Caco-2 (cell line): ENCODE measurements around the gene LGALS14. TPM values are rescaled to one million over a fixed set of nuclear protein-coding genes. Genes with fewer than 3 reads are reported as not detected.
"Not testable (repeated sequence)": the region's sequence is repeated elsewhere in the genome, so short reads cannot be mapped to it uniquely, and the experiment has no call there.

ENCODE experiments used
- BruUV-seq: library from RNA; stranded (reverse); fragments of 400-500 nt; replicated peaks from 2 replicates; lab custom pipeline; 2021; lab: Mats Ljungman, UMichigan
- CTCF ChIA-PET: fragments of 300-600 bp; sonication (Branson Sonifier 250); formaldehyde crosslinking; loops from one replicate; lab custom pipeline; 2022; ENCODE audit warnings: antibody characterized with exemption; lab: Charles Lee
- POLR2A ChIA-PET: fragments of 300-600 bp; sonication (Branson Sonifier 250); formaldehyde crosslinking; loops from one replicate; lab custom pipeline; 2022; ENCODE audit warnings: antibody characterized with exemption; lab: Charles Lee
- DNase-seq, 2 experiments: peaks; one replicate each; pipeline versions ENCODE4 v3.0.0 to v3.0.0-alpha.2; 2020 to 2022
- H3K27me3 ChIP-seq: replicated peaks from 2 replicates; pipeline ENCODE4 v1.6.0; 2011; ENCODE audit warnings: low read length; ENCODE audit not compliant: control insufficient read depth, insufficient read depth
- H3K36me3 ChIP-seq: 2 replicates; pipeline ENCODE4 v1.5.1; 2011; ENCODE audit warnings: low read length; ENCODE audit not compliant: control insufficient read depth, insufficient read depth
- H3K4me1 ChIP-seq: fragments of 250-450 bp; sonication (Bioruptor Pico); 2 replicates; pipeline ENCODE4 v1.5.1; 2020; ENCODE audit warnings: mild to moderate bottlenecking
- H3K4me3 ChIP-seq: 2 replicates; pipeline ENCODE4 v1.5.1; 2011; ENCODE audit warnings: low read depth, mild to moderate bottlenecking, control low read depth, low read length
- H3K9me3 ChIP-seq: fragments of 250-450 bp; sonication (Bioruptor Pico); 2 replicates; pipeline ENCODE4 v1.5.1; 2020; ENCODE audit warnings: mild to moderate bottlenecking, moderate library complexity
- H3K27ac Mint-ChIP-seq: one replicate; pipeline ENCODE4 v1.8.0; 2022; ENCODE audit warnings: mixed read lengths; ENCODE audit not compliant: unreplicated experiment
- H3K27me3 Mint-ChIP-seq: one replicate; pipeline ENCODE4 v1.8.0; 2022; ENCODE audit warnings: mixed read lengths; ENCODE audit not compliant: insufficient read depth, unreplicated experiment
- H3K36me3 Mint-ChIP-seq: one replicate; pipeline ENCODE4 v1.8.0; 2022; ENCODE audit warnings: mild to moderate bottlenecking, mixed read lengths; ENCODE audit not compliant: insufficient read depth, unreplicated experiment
- H3K4me1 Mint-ChIP-seq: one replicate; pipeline ENCODE4 v1.8.0; 2022; ENCODE audit warnings: low read depth, mixed read lengths; ENCODE audit not compliant: unreplicated experiment
- H3K4me3 Mint-ChIP-seq: one replicate; pipeline ENCODE4 v1.8.0; 2022; ENCODE audit warnings: mild to moderate bottlenecking, moderate library complexity, mixed read lengths; ENCODE audit not compliant: unreplicated experiment
- H3K9me3 Mint-ChIP-seq: one replicate; pipeline ENCODE4 v1.8.0; 2022; ENCODE audit warnings: mixed read lengths; ENCODE audit not compliant: unreplicated experiment
- intact Hi-C: fragments of 100-400 bp; cut with micrococcal nuclease; formaldehyde crosslinking; loops from one replicate; pipeline ENCODE4 v1.10.0; 2022; ENCODE audit not compliant: unreplicated experiment
- total RNA-seq: library from RNA; stranded (reverse); gene quantifications from 2 replicates; pipeline ENCODE4 v1.2.3, GENCODE V29; 2022
- TF ChIP-seq, protein P1 (sequence below), 2 experiments: fragments of 200-600 bp in 1 of 2; IDR thresholded peaks; 1 replicate in 1 of 2; 2 replicates in 1 of 2; pipeline versions ENCODE4 v1.5.1 to v1.8.0; 2011 to 2022; ENCODE audit warnings: antibody characterized with exemption in 1 of 2, control low read depth in 1 of 2, inconsistent platforms in 1 of 2, low read depth in 1 of 2, low read length in 1 of 2, mild to moderate bottlenecking in 1 of 2, moderate library complexity in 1 of 2; ENCODE audit not compliant: insufficient read depth in 1 of 2, severe bottlenecking in 1 of 2, unreplicated experiment in 1 of 2

Gene LGALS14
- total RNA-seq, 1 experiment from 2014 or later = 1.2 TPM

DNA sequence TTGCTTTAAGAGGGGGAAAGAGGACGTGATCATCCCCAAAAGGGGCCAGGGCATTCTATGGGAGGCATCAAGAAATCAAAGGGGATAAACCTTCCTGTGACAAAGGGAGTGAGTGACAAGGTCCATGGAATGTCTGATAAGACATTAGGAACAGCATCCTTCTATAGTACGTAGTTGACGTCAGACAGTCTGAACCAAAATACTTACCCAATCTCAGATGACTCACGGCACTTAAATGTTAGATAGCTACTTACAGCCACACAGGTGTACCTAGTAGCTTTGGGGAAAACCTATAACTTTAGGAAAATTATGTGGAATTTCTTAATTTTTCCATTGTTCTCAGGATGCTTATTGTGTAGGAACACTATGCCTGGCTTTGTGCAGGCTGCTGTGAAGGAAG, 43.6 kb upstream of the LGALS14 start:
- Histone ChIP-seq H3K36me3 (no peaks in the 10 kb centered on the region), H3K4me3 (no peak overlapping the region), H3K27me3 (no peaks in the 10 kb centered on the region), H3K4me1 (peaks cover 24% of the 10 kb centered on the region), H3K9me3 (no peaks in the 10 kb centered on the region; the same call in 1 of the 2 replicates)
- H3K4me1 Mint-ChIP-seq = peaks cover 5% of the 10 kb centered on the region
- DNase-seq = no peak
- H3K4me3 Mint-ChIP-seq = no peak overlapping the region
- peaks cover 6% of the 10 kb centered on the region for H3K27me3 Mint-ChIP-seq
- intact Hi-C loops = no loop called here
- no peaks in the 10 kb centered on the region for H3K9me3 Mint-ChIP-seq
- no peaks in the 10 kb centered on the region for H3K36me3 Mint-ChIP-seq
- CTCF ChIA-PET = interaction anchor here (0.6 kb wide), 1 partner anchor 55 kb away, joined by 3 read pairs; no protein-coding TSS in a partner anchor
- TF ChIP-seq, protein P1, sequence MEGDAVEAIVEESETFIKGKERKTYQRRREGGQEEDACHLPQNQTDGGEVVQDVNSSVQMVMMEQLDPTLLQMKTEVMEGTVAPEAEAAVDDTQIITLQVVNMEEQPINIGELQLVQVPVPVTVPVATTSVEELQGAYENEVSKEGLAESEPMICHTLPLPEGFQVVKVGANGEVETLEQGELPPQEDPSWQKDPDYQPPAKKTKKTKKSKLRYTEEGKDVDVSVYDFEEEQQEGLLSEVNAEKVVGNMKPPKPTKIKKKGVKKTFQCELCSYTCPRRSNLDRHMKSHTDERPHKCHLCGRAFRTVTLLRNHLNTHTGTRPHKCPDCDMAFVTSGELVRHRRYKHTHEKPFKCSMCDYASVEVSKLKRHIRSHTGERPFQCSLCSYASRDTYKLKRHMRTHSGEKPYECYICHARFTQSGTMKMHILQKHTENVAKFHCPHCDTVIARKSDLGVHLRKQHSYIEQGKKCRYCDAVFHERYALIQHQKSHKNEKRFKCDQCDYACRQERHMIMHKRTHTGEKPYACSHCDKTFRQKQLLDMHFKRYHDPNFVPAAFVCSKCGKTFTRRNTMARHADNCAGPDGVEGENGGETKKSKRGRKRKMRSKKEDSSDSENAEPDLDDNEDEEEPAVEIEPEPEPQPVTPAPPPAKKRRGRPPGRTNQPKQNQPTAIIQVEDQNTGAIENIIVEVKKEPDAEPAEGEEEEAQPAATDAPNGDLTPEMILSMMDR (IDR thresholded peaks at IDR 0.05; ENCODE audit: insufficient read depth in 1 of 2, low read depth in 1 of 2, low read length in 1 of 2, severe bottlenecking in 1 of 2, unreplicated experiment in 1 of 2) = no peak
- BruUV-seq = no TSS peak
- no peak overlapping the region for H3K27ac Mint-ChIP-seq
- POLR2A ChIA-PET = no interaction called here

DNA sequence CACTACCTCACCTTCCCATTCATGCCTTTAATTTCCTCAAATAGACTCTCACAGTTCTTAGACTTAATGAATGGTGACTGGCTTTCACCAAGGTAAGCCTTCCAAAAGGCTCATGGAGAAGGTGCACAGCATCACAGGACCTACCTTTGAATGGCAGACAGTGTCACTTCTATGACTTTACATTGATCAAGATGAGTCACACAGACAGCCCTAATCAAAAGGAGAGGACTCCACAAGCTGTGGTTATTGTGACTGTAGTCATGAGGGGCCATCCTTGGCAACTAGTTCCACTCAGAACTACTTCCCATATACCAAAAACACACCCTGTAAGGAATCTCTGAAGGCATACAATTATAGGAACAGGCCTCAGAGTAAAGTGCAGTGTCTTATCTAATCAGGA, 42.7 kb upstream of the LGALS14 start:
- no peaks in the 10 kb centered on the region for H3K27me3 ChIP-seq
- Mint-ChIP-seq H3K4me1 (peaks cover 5% of the 10 kb centered on the region), H3K36me3 (no peaks in the 10 kb centered on the region), H3K27ac (no peak overlapping the region), H3K27me3 (no peaks in the 10 kb centered on the region), H3K9me3 (peaks cover 3% of the 10 kb centered on the region), H3K4me3 (no peak overlapping the region)
- H3K36me3 ChIP-seq = no peaks in the 10 kb centered on the region
- peaks cover 24% of the 10 kb centered on the region for H3K4me1 ChIP-seq
- TF ChIP-seq, protein P1 (IDR thresholded peaks at IDR 0.05; ENCODE audit: insufficient read depth in 1 of 2, low read depth in 1 of 2, low read length in 1 of 2, severe bottlenecking in 1 of 2, unreplicated experiment in 1 of 2) = no peak
- no peak for DNase-seq
- BruUV-seq = no TSS peak
- intact Hi-C loops = no loop called here
- H3K4me3 ChIP-seq = no peak overlapping the region
- ChIA-PET CTCF (no interaction called here), POLR2A (no interaction called here)
- no peaks in the 10 kb centered on the region; the same call in 1 of the 2 replicates for H3K9me3 ChIP-seq

DNA sequence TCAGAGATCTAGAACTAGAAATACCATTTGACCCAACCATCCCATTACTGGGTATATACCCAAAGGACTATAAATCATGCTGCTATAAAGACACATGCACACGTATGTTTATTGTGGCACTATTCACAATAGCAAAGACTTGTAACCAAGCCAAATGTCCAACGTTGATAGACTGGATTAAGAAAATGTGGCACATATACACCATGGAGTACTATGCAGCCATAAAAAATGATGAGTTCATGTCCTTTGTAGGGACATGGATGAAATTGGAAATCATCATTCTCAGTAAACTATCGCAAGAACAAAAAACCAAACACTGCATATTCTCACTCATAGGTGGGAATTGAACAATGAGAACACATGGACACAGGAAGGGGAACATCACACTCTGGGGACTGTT, 34.4 kb upstream of the LGALS14 start:
- H3K36me3 ChIP-seq, H3K36me3 Mint-ChIP-seq, H3K27ac Mint-ChIP-seq, H3K4me1 ChIP-seq, H3K9me3 Mint-ChIP-seq, H3K27me3 ChIP-seq, CTCF ChIA-PET, H3K4me3 Mint-ChIP-seq, DNase-seq, H3K4me1 Mint-ChIP-seq, H3K27me3 Mint-ChIP-seq, H3K9me3 ChIP-seq, BruUV-seq, POLR2A ChIA-PET, H3K4me3 ChIP-seq: not testable (repeated sequence)
- intact Hi-C loops = loop anchor here (10.0 kb wide), 1 partner anchor 95 kb away; no protein-coding TSS in a partner anchor
